Measurements from ENCODE around the gene OPHN1.
"Not testable (repeated sequence)": the region's sequence is repeated elsewhere in the genome, so short reads cannot be mapped to it uniquely, and the experiment has no call there.

Gene OPHN1

GRCh38 chrX:68355629-68355920 is 77.7 kb downstream of the OPHN1 start:
- no peak for DNase-seq (ENCODE audit: low read depth in 2 of 2)

- no peak for DNase-seq (ENCODE audit: low read depth in 2 of 2)
These were observed 78.2 kb downstream of the OPHN1 start for GRCh38 chrX:68354879-68355628.

- no peak for DNase-seq (ENCODE audit: low read depth in 2 of 2)
These were observed 88.3 kb downstream of the OPHN1 start for GRCh38 chrX:68345025-68345424.

- no peak for DNase-seq (ENCODE audit: low read depth in 2 of 2)
These were observed 89.7 kb downstream of the OPHN1 start for GRCh38 chrX:68343551-68343950.

GRCh38 chrX:68332201-68332731 is 101.0 kb downstream of the OPHN1 start:
- DNase-seq (ENCODE audit: low read depth in 2 of 2): no peak

- DNase-seq (ENCODE audit: low read depth in 2 of 2): not testable (repeated sequence)
These were observed 106.5 kb downstream of the OPHN1 start for GRCh38 chrX:68326841-68327240.

GRCh38 chrX:68307769-68308168 is 125.5 kb downstream of the OPHN1 start:
- no peak for DNase-seq (ENCODE audit: low read depth in 2 of 2)

- no peak for DNase-seq (ENCODE audit: low read depth in 2 of 2)
These were observed 128.7 kb downstream of the OPHN1 start for GRCh38 chrX:68304602-68305001.

- DNase-seq (ENCODE audit: low read depth in 2 of 2): no peak
These were observed 133.4 kb downstream of the OPHN1 start for GRCh38 chrX:68299898-68300297.

GRCh38 chrX:68292471-68292870 is 140.8 kb downstream of the OPHN1 start:
- no peak for DNase-seq (ENCODE audit: low read depth in 2 of 2)

GRCh38 chrX:68288127-68288526 is 145.2 kb downstream of the OPHN1 start:
- no peak for DNase-seq (ENCODE audit: low read depth in 2 of 2)

- no peak for DNase-seq (ENCODE audit: low read depth in 2 of 2)
These were observed 145.9 kb downstream of the OPHN1 start for GRCh38 chrX:68287419-68287818.

- no peak for DNase-seq (ENCODE audit: low read depth in 2 of 2)
These were observed 146.3 kb downstream of the OPHN1 start for GRCh38 chrX:68286980-68287379.

- no peak for DNase-seq (ENCODE audit: low read depth in 2 of 2)
These were observed 147.2 kb downstream of the OPHN1 start for GRCh38 chrX:68286076-68286475.

GRCh38 chrX:68284281-68284904 is 148.9 kb downstream of the OPHN1 start:
- DNase-seq (ENCODE audit: low read depth in 2 of 2): no peak

GRCh38 chrX:68273887-68274286 is 159.4 kb downstream of the OPHN1 start:
- DNase-seq (ENCODE audit: low read depth in 2 of 2): no peak

GRCh38 chrX:68264793-68265192 is 168.5 kb downstream of the OPHN1 start:
- DNase-seq (ENCODE audit: low read depth in 2 of 2): not testable (repeated sequence)

- DNase-seq (ENCODE audit: low read depth in 2 of 2): no peak
These were observed 172.1 kb downstream of the OPHN1 start for GRCh38 chrX:68261060-68261672.

- DNase-seq (ENCODE audit: low read depth in 2 of 2): no peak
These were observed 176.3 kb downstream of the OPHN1 start for GRCh38 chrX:68256990-68257389.

GRCh38 chrX:68254738-68255645 is 178.3 kb downstream of the OPHN1 start:
- DNase-seq (ENCODE audit: low read depth in 2 of 2): no peak

GRCh38 chrX:68252664-68253063 is 180.6 kb downstream of the OPHN1 start:
- DNase-seq (ENCODE audit: low read depth in 2 of 2): no peak

GRCh38 chrX:68249903-68250302 is 183.4 kb downstream of the OPHN1 start:
- DNase-seq (ENCODE audit: low read depth in 2 of 2): no peak

All from stimulated activated CD4-positive, alpha-beta T cell treated with anti-CD3 and anti-CD28 coated beads, Interleukin-1b, Interleukin-23, amount 100 ng/mL, for 4 hours (primary cell).